MM.1S (cell line): ENCODE measurements around the gene SEPTIN2.
"Not testable (repeated sequence)": the region's sequence is repeated elsewhere in the genome, so short reads cannot be mapped to it uniquely, and the experiment has no call there.

ENCODE experiments used
- DNase-seq: peaks from one replicate; pipeline ENCODE4 v3.0.0-alpha.2; 2015
- H2AFZ ChIP-seq: fragments of 300-600 bp; sonication (generic); 2 replicates; pipeline ENCODE4 v1.6.0; 2016; ENCODE audit warnings: antibody characterized with exemption, low read length
- H3F3A ChIP-seq: fragments of 300-600 bp; sonication (generic); 2 replicates; pipeline ENCODE4 v1.6.1; 2016; ENCODE audit warnings: mild to moderate bottlenecking, antibody characterized with exemption, low read length, moderate library complexity, mixed read lengths; ENCODE audit not compliant: insufficient read depth
- H3K27ac ChIP-seq: fragments of 300-600 bp; sonication (generic); 2 replicates; pipeline ENCODE4 v1.5.1; 2016; ENCODE audit warnings: mild to moderate bottlenecking, low read length
- H3K27me3 ChIP-seq: fragments of 300-600 bp; sonication (generic); replicated peaks from 2 replicates; pipeline ENCODE4 v1.6.0; 2016; ENCODE audit warnings: low read length; ENCODE audit not compliant: insufficient read depth
- H3K36me3 ChIP-seq: fragments of 300-600 bp; sonication (generic); replicated peaks from 2 replicates; pipeline ENCODE4 v1.6.1; 2016; ENCODE audit warnings: mild to moderate bottlenecking, low read length, mixed read lengths; ENCODE audit not compliant: insufficient read depth
- H3K4me1 ChIP-seq: fragments of 300-600 bp; sonication (generic); 2 replicates; pipeline ENCODE4 v1.6.1; 2016; ENCODE audit warnings: low read length, mixed read lengths
- H3K4me2 ChIP-seq: fragments of 300-600 bp; sonication (generic); 2 replicates; pipeline ENCODE4 v1.6.0; 2016; ENCODE audit warnings: low read depth, low read length
- H3K4me3 ChIP-seq: fragments of 300-600 bp; sonication (generic); 2 replicates; pipeline ENCODE4 v1.5.1; 2016; ENCODE audit warnings: low read length, mixed read lengths
- H3K79me2 ChIP-seq: fragments of 300-600 bp; sonication (generic); 2 replicates; pipeline ENCODE4 v1.6.1; 2016; ENCODE audit warnings: mixed run types, low read length, mixed read lengths
- H3K9ac ChIP-seq: fragments of 300-600 bp; sonication (generic); 2 replicates; pipeline ENCODE4 v1.6.1; 2016; ENCODE audit warnings: low read length, mixed read lengths
- H3K9me2 ChIP-seq: fragments of 300-600 bp; sonication (generic); replicated peaks from 2 replicates; pipeline ENCODE4 v1.6.1; 2016; ENCODE audit warnings: mild to moderate bottlenecking, low read length, mixed read lengths; ENCODE audit not compliant: insufficient read depth
- H3K9me3 ChIP-seq: fragments of 300-600 bp; sonication (generic); replicated peaks from 2 replicates; pipeline ENCODE4 v1.6.1; 2016; ENCODE audit warnings: mild to moderate bottlenecking, low read length, mixed read lengths; ENCODE audit not compliant: insufficient read depth
- H4K20me1 ChIP-seq: fragments of 300-600 bp; sonication (generic); 2 replicates; pipeline ENCODE4 v1.6.1; 2016; ENCODE audit warnings: mild to moderate bottlenecking, low read length, moderate library complexity, mixed read lengths; ENCODE audit not compliant: insufficient read depth
- EZH2 ChIP-seq: fragments of 300-600 bp; sonication (generic); optimal IDR thresholded peaks from 2 replicates; pipeline ENCODE3; 2017; ENCODE audit warnings: low read depth, mild to moderate bottlenecking, antibody characterized with exemption, low read length, mixed read lengths
- EZH2phosphoT487 ChIP-seq: fragments of 300-600 bp; sonication (generic); IDR thresholded peaks from 2 replicates; pipeline ENCODE4 v1.6.1; 2018; ENCODE audit warnings: antibody characterized with exemption, low read length
- TF ChIP-seq, protein P1 (sequence below): fragments of 300-600 bp; sonication (generic); IDR thresholded peaks from 2 replicates; pipeline ENCODE4 v1.5.1; 2016; ENCODE audit warnings: antibody characterized with exemption, low read length, mixed read lengths

The SEPTIN2 gene

DNA sequence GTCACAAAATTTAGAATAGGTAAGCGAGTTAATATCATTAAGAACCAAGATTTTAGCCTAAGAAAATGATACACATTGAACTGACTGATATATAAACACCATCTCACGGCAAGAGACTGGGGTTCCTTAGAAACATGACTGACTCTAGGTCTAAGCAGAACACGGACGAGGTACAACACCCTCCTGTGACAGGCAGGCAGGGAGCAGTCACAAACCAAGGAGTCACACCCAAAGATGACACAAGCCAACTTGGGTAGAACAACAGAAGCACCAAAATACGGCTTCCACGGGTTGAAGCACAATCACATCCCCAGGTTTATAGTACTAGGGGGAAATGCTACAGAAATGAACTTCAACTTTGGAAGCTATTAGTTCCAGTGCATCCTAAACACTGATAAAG, 24.6 kb upstream of the SEPTIN2 start:
- Histone ChIP-seq H3K79me2 (peaks cover 96% of the 10 kb centered on the region), H3K9me3 (no peaks in the 10 kb centered on the region), H3K9ac (no peak overlapping the region), H3F3A (no peaks in the 10 kb centered on the region), H3K4me1 (peaks cover 3% of the 10 kb centered on the region; the same call in 1 of the 2 replicates), H3K27ac (no peak overlapping the region), H3K9me2 (no peaks in the 10 kb centered on the region), H3K36me3 (no peaks in the 10 kb centered on the region), H2AFZ (no peak overlapping the region), H3K4me3 (no peak overlapping the region), H3K4me2 (no peak overlapping the region), H3K27me3 (no peaks in the 10 kb centered on the region), H4K20me1 (no peaks in the 10 kb centered on the region)
- no peak for DNase-seq
- TF ChIP-seq, protein P1, sequence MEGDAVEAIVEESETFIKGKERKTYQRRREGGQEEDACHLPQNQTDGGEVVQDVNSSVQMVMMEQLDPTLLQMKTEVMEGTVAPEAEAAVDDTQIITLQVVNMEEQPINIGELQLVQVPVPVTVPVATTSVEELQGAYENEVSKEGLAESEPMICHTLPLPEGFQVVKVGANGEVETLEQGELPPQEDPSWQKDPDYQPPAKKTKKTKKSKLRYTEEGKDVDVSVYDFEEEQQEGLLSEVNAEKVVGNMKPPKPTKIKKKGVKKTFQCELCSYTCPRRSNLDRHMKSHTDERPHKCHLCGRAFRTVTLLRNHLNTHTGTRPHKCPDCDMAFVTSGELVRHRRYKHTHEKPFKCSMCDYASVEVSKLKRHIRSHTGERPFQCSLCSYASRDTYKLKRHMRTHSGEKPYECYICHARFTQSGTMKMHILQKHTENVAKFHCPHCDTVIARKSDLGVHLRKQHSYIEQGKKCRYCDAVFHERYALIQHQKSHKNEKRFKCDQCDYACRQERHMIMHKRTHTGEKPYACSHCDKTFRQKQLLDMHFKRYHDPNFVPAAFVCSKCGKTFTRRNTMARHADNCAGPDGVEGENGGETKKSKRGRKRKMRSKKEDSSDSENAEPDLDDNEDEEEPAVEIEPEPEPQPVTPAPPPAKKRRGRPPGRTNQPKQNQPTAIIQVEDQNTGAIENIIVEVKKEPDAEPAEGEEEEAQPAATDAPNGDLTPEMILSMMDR, result no peak
- TF ChIP-seq EZH2phosphoT487, result no peak
- no peak for TF ChIP-seq EZH2

DNA sequence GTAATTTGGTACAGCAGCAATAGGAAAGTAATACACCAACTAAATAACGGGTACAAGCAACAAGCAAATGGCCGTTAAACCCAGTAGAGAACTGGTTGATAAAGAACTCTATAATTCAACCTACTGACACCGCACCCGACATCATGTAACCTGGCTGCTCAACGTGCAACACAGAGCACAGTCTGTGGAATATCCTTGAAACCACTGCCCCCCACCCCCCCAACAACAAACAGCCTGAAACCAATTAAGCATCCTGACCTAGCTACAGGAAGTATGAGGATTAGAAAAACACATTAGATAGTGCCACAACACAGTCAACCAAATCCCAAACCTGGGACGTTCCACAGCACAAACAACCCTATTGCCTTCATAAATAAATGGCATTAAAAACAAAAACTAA, 23.7 kb upstream of the SEPTIN2 start:
- DNase-seq, result no peak
- no peak overlapping the region for H3K4me3 ChIP-seq
- TF ChIP-seq EZH2phosphoT487 (no peak), EZH2 (no peak)
- TF ChIP-seq, protein P1, result no peak
- no peaks in the 10 kb centered on the region for H3F3A ChIP-seq
- no peaks in the 10 kb centered on the region for H3K9me2 ChIP-seq
- H3K36me3 ChIP-seq, result no peaks in the 10 kb centered on the region
- H3K9ac ChIP-seq, result no peak overlapping the region
- H3K4me2 ChIP-seq, result no peak overlapping the region
- peaks cover 3% of the 10 kb centered on the region; the same call in 1 of the 2 replicates for H3K4me1 ChIP-seq
- 0 out of 2 replicates have a peak, but pooled peaks cover 3% of the 10 kb centered on the region for H4K20me1 ChIP-seq
- no peak overlapping the region for H2AFZ ChIP-seq
- no peaks in the 10 kb centered on the region for H3K9me3 ChIP-seq
- peaks cover 98% of the 10 kb centered on the region for H3K79me2 ChIP-seq
- H3K27me3 ChIP-seq, result no peaks in the 10 kb centered on the region
- no peak overlapping the region for H3K27ac ChIP-seq

DNA sequence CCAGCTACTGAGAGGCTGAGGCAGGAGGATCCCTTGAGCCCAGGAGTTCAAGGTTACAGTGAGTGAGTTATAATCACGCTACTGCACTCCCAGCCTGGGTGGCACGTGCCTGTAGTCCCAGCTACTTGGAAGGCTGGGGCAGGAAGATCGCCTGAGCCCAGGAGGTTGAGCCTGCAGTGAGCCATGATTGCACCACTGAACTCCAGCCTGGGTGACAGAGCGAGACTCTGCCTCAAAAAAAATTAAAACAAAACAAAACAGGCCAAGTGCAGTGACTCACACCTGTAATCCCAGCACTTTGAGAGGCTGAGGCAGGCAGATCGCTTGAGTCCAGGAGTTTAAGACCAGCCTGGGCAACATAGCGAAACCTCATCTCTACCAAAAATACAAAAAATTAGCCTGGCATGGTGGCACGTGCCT, 22.3 kb upstream of the SEPTIN2 start:
- H2AFZ ChIP-seq, H3F3A ChIP-seq, H3K9me3 ChIP-seq, H3K36me3 ChIP-seq, H3K27ac ChIP-seq, H3K27me3 ChIP-seq, H3K9me2 ChIP-seq, H3K4me2 ChIP-seq, H4K20me1 ChIP-seq, H3K4me3 ChIP-seq, DNase-seq, H3K9ac ChIP-seq, H3K4me1 ChIP-seq: not testable (repeated sequence)
- peaks cover 95% of the 10 kb centered on the region for H3K79me2 ChIP-seq

DNA sequence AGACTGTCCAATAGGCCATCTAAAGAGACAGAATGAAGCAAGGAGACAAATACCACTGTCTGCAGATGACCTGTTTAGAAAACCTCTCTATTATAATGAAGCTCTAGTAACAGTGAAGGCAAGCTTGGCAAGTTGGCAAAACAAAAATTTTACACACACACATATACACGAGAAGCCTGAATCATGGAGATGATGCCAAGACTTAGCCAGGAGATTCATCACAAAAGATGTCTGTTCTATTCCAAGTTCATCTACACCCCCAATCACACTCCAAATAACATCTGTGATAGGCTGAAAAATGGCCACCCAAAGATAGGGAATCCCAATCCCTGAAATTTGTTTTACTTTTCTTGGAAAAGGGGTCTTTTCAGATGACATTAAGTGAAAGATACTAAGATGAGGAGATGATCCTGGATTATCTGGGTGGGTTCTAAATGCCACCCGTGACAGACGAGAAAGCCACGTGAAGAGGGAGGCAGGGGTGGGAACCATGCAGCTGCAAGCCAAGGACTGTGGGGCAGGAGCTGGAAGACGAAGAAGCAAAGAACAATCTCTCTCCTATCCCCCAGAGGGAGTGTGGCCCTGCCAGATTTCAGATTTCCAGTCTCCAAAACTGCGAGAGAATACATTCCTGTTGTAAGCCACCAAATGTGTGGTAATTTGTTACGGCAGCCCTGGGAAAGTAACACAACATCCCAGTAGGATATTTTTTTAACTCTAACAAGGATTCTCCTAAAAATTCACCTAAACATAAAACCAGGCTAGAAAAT, 20.2 kb upstream of the SEPTIN2 start:
- H4K20me1 ChIP-seq, result peaks cover 5% of the 10 kb centered on the region; the same call in 1 of the 2 replicates

More for the DNA sequence above, 20.2 kb upstream of the SEPTIN2 start:
- H3K4me1 ChIP-seq, result peaks cover 3% of the 10 kb centered on the region; the same call in 1 of the 2 replicates
- peaks cover 95% of the 10 kb centered on the region for H3K79me2 ChIP-seq
- TF ChIP-seq EZH2 (no peak), EZH2phosphoT487 (no peak)
- TF ChIP-seq, protein P1, result no peak
- H3K36me3 ChIP-seq, result no peaks in the 10 kb centered on the region
- no peak for DNase-seq
- no peak overlapping the region for H3K4me2 ChIP-seq
- H3K27me3 ChIP-seq, result no peaks in the 10 kb centered on the region
- no peak overlapping the region for H3K27ac ChIP-seq
- H2AFZ ChIP-seq, result no peak overlapping the region
- no peaks in the 10 kb centered on the region for H3F3A ChIP-seq
- H3K9me2 ChIP-seq, result no peaks in the 10 kb centered on the region
- H3K9me3 ChIP-seq, result no peaks in the 10 kb centered on the region
- no peak overlapping the region for H3K4me3 ChIP-seq
- H3K9ac ChIP-seq, result no peak overlapping the region
